ENCODE results near the gene PRCC. TPM values are rescaled to one million over a fixed set of nuclear protein-coding genes. Genes with fewer than 3 reads are reported as not detected.
"Not testable (repeated sequence)": the region's sequence is repeated elsewhere in the genome, so short reads cannot be mapped to it uniquely, and the experiment has no call there.

The PRCC gene
- total RNA-seq, 1 donor from 2014 or later = 93.2 TPM

DNA sequence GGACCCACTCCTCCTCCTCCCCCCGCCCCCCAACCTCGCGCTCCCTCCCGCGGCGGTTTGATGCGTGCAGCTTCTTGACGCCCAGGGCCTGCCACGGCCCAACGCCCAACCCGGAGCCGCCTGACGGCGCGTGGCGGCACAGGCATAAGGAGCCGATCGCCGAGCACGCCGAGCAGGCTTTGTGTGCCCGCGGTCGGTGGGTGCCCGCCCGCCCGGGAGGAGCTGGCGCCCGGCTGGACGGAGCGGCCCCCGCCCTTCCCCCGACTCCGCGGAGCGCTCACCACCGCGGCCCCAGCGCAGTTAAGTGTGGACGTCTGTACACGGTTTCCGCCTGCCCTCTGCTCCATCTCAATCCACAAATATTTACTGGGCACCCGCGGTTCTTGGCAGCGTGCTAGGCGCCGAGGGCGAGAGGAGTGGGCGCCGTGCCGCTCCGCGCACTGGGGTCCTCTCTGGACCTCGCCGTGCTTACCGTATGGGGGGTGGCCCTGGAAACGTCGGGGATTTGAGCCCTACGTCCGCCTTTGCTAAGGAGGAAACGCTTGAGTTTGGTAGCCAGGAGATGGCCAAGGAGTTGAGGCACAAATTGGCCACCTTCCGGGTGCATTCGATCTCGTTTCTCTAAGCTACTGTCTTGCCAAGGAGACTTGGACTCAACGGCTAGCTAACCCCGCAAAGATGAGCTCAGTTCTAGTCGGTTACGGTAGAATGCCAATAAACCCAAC is 15.4 kb upstream of the PRCC start:
- H3K36me3 Mint-ChIP-seq (ENCODE audit: insufficient read depth) = no peaks in the 10 kb centered on the region
- no peaks in the 10 kb centered on the region for H3K27me3 Mint-ChIP-seq
- no peaks in the 10 kb centered on the region for H3K9me3 Mint-ChIP-seq (ENCODE audit: low read depth)
- peak overlapping the region; percentile 96 for H3K4me3 Mint-ChIP-seq (ENCODE audit: low read depth)
- peaks cover 40% of the 10 kb centered on the region for H3K4me1 Mint-ChIP-seq (ENCODE audit: low read depth)
- TF ChIP-seq CTCF (IDR thresholded peaks at IDR 0.05; ENCODE audit: unreplicated experiment) = no peak
- DNase-seq (ENCODE audit: low spot score, unreplicated experiment) = peak; percentile 95
- peak overlapping the region; percentile 99 for H3K27ac Mint-ChIP-seq

GRCh38 chr1:156752843-156753482 is 14.4 kb upstream of the PRCC start:
- H3K27ac Mint-ChIP-seq = peak overlapping the region; percentile 99
- H3K4me1 Mint-ChIP-seq (ENCODE audit: low read depth) = peaks cover 32% of the 10 kb centered on the region
- peak overlapping the region; percentile 96 for H3K4me3 Mint-ChIP-seq (ENCODE audit: low read depth)
- no peak for DNase-seq (ENCODE audit: low spot score, unreplicated experiment)
- H3K27me3 Mint-ChIP-seq = no peaks in the 10 kb centered on the region
- no peaks in the 10 kb centered on the region for H3K36me3 Mint-ChIP-seq (ENCODE audit: insufficient read depth)
- no peaks in the 10 kb centered on the region for H3K9me3 Mint-ChIP-seq (ENCODE audit: low read depth)
- TF ChIP-seq CTCF (IDR thresholded peaks at IDR 0.05; ENCODE audit: unreplicated experiment) = no peak

GRCh38 chr1:156754219-156754618 is 13.1 kb upstream of the PRCC start:
- no peak for DNase-seq (ENCODE audit: low spot score, unreplicated experiment)
- no peak for TF ChIP-seq CTCF (IDR thresholded peaks at IDR 0.05; ENCODE audit: unreplicated experiment)
- Mint-ChIP-seq H3K27ac (peak overlapping the region; percentile 37), H3K4me3 (ENCODE audit: low read depth) (no peak overlapping the region), H3K9me3 (ENCODE audit: low read depth) (no peaks in the 10 kb centered on the region), H3K27me3 (no peaks in the 10 kb centered on the region), H3K4me1 (ENCODE audit: low read depth) (peaks cover 20% of the 10 kb centered on the region), H3K36me3 (ENCODE audit: insufficient read depth) (peaks cover under 1% of the 10 kb centered on the region)

GRCh38 chr1:156755527-156755950 is 11.8 kb upstream of the PRCC start:
- H3K4me1 Mint-ChIP-seq (ENCODE audit: low read depth) = peaks cover 7% of the 10 kb centered on the region
- no peaks in the 10 kb centered on the region for H3K27me3 Mint-ChIP-seq
- H3K4me3 Mint-ChIP-seq (ENCODE audit: low read depth) = no peak overlapping the region
- H3K9me3 Mint-ChIP-seq (ENCODE audit: low read depth) = no peaks in the 10 kb centered on the region
- H3K27ac Mint-ChIP-seq = no peak overlapping the region
- TF ChIP-seq CTCF (IDR thresholded peaks at IDR 0.05; ENCODE audit: unreplicated experiment) = no peak
- peaks cover 1% of the 10 kb centered on the region for H3K36me3 Mint-ChIP-seq (ENCODE audit: insufficient read depth)
- no peak for DNase-seq (ENCODE audit: low spot score, unreplicated experiment)

- Mint-ChIP-seq H3K36me3 (ENCODE audit: insufficient read depth) (peaks cover 1% of the 10 kb centered on the region), H3K27me3 (no peaks in the 10 kb centered on the region), H3K4me1 (ENCODE audit: low read depth) (peaks cover 5% of the 10 kb centered on the region), H3K4me3 (ENCODE audit: low read depth) (no peak overlapping the region), H3K9me3 (ENCODE audit: low read depth) (no peaks in the 10 kb centered on the region), H3K27ac (no peak overlapping the region)
- no peak for DNase-seq (ENCODE audit: low spot score, unreplicated experiment)
- no peak for TF ChIP-seq CTCF (IDR thresholded peaks at IDR 0.05; ENCODE audit: unreplicated experiment)
Observed at GRCh38 chr1:156756355-156756754, 11.0 kb upstream of the PRCC start.

DNA sequence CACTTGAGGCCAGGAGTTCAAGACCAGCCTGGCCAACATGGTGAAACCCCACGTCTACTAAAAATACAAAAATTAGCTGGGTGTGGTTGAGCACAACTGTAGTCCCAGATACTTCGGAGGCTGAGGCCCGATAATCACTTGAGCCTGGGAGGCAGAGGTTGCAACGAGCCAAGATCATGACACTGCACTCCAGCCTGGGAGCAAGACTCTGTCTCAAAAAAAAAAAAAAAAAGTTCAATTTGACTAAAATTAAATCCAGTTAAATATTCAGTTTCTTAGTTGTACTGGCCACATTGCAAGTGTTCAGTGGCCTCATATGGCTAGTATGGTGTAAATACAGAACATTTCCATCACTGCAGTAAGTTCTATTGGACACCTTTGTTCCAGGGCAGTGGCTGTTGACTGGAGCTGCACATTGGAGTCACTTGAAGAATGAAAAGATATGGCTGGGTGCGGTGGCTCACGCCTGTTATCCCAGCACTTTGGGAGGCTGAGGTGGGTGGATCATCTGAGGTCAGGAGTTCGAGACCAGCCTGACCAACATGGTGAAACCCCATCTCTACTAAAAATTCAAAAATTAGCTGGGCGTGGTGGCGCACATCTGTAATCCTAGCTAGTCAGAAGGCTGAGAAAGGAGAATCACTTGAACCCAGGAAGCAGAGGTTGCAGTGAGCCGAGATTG is 9.6 kb upstream of the PRCC start:
- H3K36me3 Mint-ChIP-seq (ENCODE audit: insufficient read depth); H3K4me3 Mint-ChIP-seq (ENCODE audit: low read depth); H3K27ac Mint-ChIP-seq; H3K27me3 Mint-ChIP-seq; H3K4me1 Mint-ChIP-seq (ENCODE audit: low read depth); H3K9me3 Mint-ChIP-seq (ENCODE audit: low read depth); DNase-seq (ENCODE audit: low spot score, unreplicated experiment): not testable (repeated sequence)
